SH-SY5Y (cell line): ENCODE results near the gene METTL16.

ENCODE experiments used
- GATA2 ChIP-seq: IDR thresholded peaks from 2 replicates; pipeline ENCODE4 v1.6.1; 2011; ENCODE audit warnings: mild to moderate bottlenecking, low read depth, low read length
- GATA3 ChIP-seq: IDR thresholded peaks from 2 replicates; pipeline ENCODE4 v1.6.1; 2011; ENCODE audit warnings: low read depth, mild to moderate bottlenecking, low read length, moderate library complexity

- no peak for TF ChIP-seq GATA2
- TF ChIP-seq GATA3 = no peak
Measured at GRCh38 chr17:2378905-2379304, 132.8 kb downstream of the METTL16 start.
